Caco-2 (cell line): ENCODE measurements around the gene ITPKC. TPM values are rescaled to one million over a fixed set of nuclear protein-coding genes. Genes with fewer than 3 reads are reported as not detected.
A peak's percentile ranks its signal among the peaks of the same experiment; 100 is the strongest.

ENCODE experiments used
- Bru-seq: library from RNA; stranded (reverse); fragments of 400-500 nt; gene quantifications from one replicate; lab custom pipeline; 2021; lab: Mats Ljungman, UMichigan
- BruChase-seq, 2 experiments: library from RNA; stranded (reverse); fragments of 400-500 nt; gene quantifications; one replicate each; lab custom pipeline; 2021; lab: Mats Ljungman, UMichigan
- BruUV-seq: library from RNA; stranded (reverse); fragments of 400-500 nt; replicated peaks from 2 replicates; lab custom pipeline; 2021; lab: Mats Ljungman, UMichigan
- CTCF ChIA-PET: fragments of 300-600 bp; sonication (Branson Sonifier 250); formaldehyde crosslinking; loops from one replicate; lab custom pipeline; 2022; ENCODE audit warnings: antibody characterized with exemption; lab: Charles Lee
- POLR2A ChIA-PET: fragments of 300-600 bp; sonication (Branson Sonifier 250); formaldehyde crosslinking; loops from one replicate; lab custom pipeline; 2022; ENCODE audit warnings: antibody characterized with exemption; lab: Charles Lee
- DNase-seq, 2 experiments: peaks; one replicate each; pipeline versions ENCODE4 v3.0.0 to v3.0.0-alpha.2; 2020 to 2022
- H3K27me3 ChIP-seq: replicated peaks from 2 replicates; pipeline ENCODE4 v1.6.0; 2011; ENCODE audit warnings: low read length; ENCODE audit not compliant: control insufficient read depth, insufficient read depth
- H3K36me3 ChIP-seq: 2 replicates; pipeline ENCODE4 v1.5.1; 2011; ENCODE audit warnings: low read length; ENCODE audit not compliant: control insufficient read depth, insufficient read depth
- H3K4me1 ChIP-seq: fragments of 250-450 bp; sonication (Bioruptor Pico); 2 replicates; pipeline ENCODE4 v1.5.1; 2020; ENCODE audit warnings: mild to moderate bottlenecking
- H3K4me3 ChIP-seq: 2 replicates; pipeline ENCODE4 v1.5.1; 2011; ENCODE audit warnings: low read depth, mild to moderate bottlenecking, control low read depth, low read length
- H3K9me3 ChIP-seq: fragments of 250-450 bp; sonication (Bioruptor Pico); 2 replicates; pipeline ENCODE4 v1.5.1; 2020; ENCODE audit warnings: mild to moderate bottlenecking, moderate library complexity
- H3K27ac Mint-ChIP-seq: one replicate; pipeline ENCODE4 v1.8.0; 2022; ENCODE audit warnings: mixed read lengths; ENCODE audit not compliant: unreplicated experiment
- H3K27me3 Mint-ChIP-seq: one replicate; pipeline ENCODE4 v1.8.0; 2022; ENCODE audit warnings: mixed read lengths; ENCODE audit not compliant: insufficient read depth, unreplicated experiment
- H3K36me3 Mint-ChIP-seq: one replicate; pipeline ENCODE4 v1.8.0; 2022; ENCODE audit warnings: mild to moderate bottlenecking, mixed read lengths; ENCODE audit not compliant: insufficient read depth, unreplicated experiment
- H3K4me1 Mint-ChIP-seq: one replicate; pipeline ENCODE4 v1.8.0; 2022; ENCODE audit warnings: low read depth, mixed read lengths; ENCODE audit not compliant: unreplicated experiment
- H3K4me3 Mint-ChIP-seq: one replicate; pipeline ENCODE4 v1.8.0; 2022; ENCODE audit warnings: mild to moderate bottlenecking, moderate library complexity, mixed read lengths; ENCODE audit not compliant: unreplicated experiment
- H3K9me3 Mint-ChIP-seq: one replicate; pipeline ENCODE4 v1.8.0; 2022; ENCODE audit warnings: mixed read lengths; ENCODE audit not compliant: unreplicated experiment
- intact Hi-C: fragments of 100-400 bp; cut with micrococcal nuclease; formaldehyde crosslinking; loops from one replicate; pipeline ENCODE4 v1.10.0; 2022; ENCODE audit not compliant: unreplicated experiment
- long read RNA-seq: library from polyadenylated mRNA; stranded (forward); transcript quantifications from one replicate; pipeline ENCODE4 v2.0.0, GENCODE V29; 2022
- total RNA-seq: library from RNA; stranded (reverse); gene quantifications from 2 replicates; pipeline ENCODE4 v1.2.3, GENCODE V29; 2022
- TF ChIP-seq, protein P1 (sequence below), 2 experiments: fragments of 200-600 bp in 1 of 2; IDR thresholded peaks; 1 replicate in 1 of 2; 2 replicates in 1 of 2; pipeline versions ENCODE4 v1.5.1 to v1.8.0; 2011 to 2022; ENCODE audit warnings: antibody characterized with exemption in 1 of 2, control low read depth in 1 of 2, inconsistent platforms in 1 of 2, low read depth in 1 of 2, low read length in 1 of 2, mild to moderate bottlenecking in 1 of 2, moderate library complexity in 1 of 2; ENCODE audit not compliant: insufficient read depth in 1 of 2, severe bottlenecking in 1 of 2, unreplicated experiment in 1 of 2

Gene ITPKC
- total RNA-seq (28.5 and 31.2 TPM in 2 replicates), Bru-seq, nascent RNA (percentile 84 among the genes with signal in this experiment), BruChase-seq, experiment 1, labeled RNA remaining after a 2-hour chase (percentile 75 among the genes with signal in this experiment), BruChase-seq, experiment 2, labeled RNA remaining after a 6-hour chase (percentile 74 among the genes with signal in this experiment)
- long read RNA-seq, transcript ITPKC-201 (7 exons, 3,385 nt) = major isoform, 44 of 56 reads
- long read RNA-seq, partial matches to known transcripts = 4 of 56 reads
- long read RNA-seq, other reads (novel, unspliced or antisense) = 8 of 56 reads

DNA sequence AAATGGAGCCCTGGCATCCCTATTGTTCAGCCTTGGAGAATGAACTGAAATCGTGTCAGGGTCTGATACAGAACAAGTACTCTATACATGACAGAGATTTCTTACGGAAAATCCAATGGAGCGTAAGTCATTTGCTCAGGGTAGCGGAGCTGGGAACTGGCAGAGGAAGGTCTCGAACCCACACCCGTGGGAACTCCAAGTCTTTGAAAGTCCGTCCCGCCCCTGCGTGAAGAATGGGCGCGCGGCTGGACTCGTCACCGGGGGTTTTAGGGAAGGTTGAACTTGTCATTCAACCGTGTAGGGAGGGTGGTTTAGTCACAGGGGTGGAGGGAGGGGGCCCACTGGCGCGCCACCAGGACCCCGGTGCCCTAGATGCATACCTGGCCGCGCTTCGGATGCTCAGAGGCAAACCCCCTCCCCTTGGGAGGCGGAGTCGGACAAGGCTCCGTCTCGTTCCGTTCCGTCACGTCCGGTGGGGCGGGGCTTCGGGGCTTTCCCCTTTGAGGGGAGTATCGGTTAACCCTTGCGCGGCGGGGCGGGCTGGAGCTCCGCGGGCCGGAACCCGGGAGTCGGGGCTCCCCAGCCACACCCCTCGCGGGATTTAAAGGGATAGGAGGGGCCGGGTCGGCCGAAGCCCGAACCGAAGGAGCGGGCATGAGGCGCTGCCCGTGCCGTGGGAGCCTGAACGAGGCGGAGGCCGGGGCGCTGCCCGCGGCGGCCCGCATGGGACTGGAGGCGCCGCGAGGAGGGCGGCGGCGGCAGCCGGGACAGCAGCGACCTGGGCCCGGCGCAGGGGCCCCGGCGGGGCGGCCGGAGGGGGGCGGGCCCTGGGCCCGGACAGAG, at the start of gene ITPKC, which contains the start of gene COQ8B:
Gene ITPKC, plus strand, starts transcription at position 631 of the 843 bp plus-strand sequence. Its CDS starts 24 bp downstream, at position 655.
Gene COQ8B, minus strand, starts transcription at position 405 of the 843 bp plus-strand sequence. CDS start 2,254 bp downstream, outside the sequence.
- no peaks in the 10 kb centered on the region for H3K27me3 Mint-ChIP-seq
- TF ChIP-seq, protein P1, sequence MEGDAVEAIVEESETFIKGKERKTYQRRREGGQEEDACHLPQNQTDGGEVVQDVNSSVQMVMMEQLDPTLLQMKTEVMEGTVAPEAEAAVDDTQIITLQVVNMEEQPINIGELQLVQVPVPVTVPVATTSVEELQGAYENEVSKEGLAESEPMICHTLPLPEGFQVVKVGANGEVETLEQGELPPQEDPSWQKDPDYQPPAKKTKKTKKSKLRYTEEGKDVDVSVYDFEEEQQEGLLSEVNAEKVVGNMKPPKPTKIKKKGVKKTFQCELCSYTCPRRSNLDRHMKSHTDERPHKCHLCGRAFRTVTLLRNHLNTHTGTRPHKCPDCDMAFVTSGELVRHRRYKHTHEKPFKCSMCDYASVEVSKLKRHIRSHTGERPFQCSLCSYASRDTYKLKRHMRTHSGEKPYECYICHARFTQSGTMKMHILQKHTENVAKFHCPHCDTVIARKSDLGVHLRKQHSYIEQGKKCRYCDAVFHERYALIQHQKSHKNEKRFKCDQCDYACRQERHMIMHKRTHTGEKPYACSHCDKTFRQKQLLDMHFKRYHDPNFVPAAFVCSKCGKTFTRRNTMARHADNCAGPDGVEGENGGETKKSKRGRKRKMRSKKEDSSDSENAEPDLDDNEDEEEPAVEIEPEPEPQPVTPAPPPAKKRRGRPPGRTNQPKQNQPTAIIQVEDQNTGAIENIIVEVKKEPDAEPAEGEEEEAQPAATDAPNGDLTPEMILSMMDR (IDR thresholded peaks at IDR 0.05; ENCODE audit: insufficient read depth in 1 of 2, low read depth in 1 of 2, low read length in 1 of 2, severe bottlenecking in 1 of 2, unreplicated experiment in 1 of 2) = no peak
- H3K27me3 ChIP-seq = no peaks in the 10 kb centered on the region
- peaks cover 18% of the 10 kb centered on the region for H3K4me1 Mint-ChIP-seq
- peaks cover 6% of the 10 kb centered on the region; the same call in 1 of the 2 replicates for H3K4me1 ChIP-seq
- H3K27ac Mint-ChIP-seq = peak within 1 kb of the TSS; percentile 93
- H3K4me3 Mint-ChIP-seq = peak within 1 kb of the TSS; percentile 84
- no peaks in the 10 kb centered on the region for H3K9me3 Mint-ChIP-seq
- peak; percentile 100 for DNase-seq
- CTCF ChIA-PET = interaction anchor here (0.5 to 1.4 kb wide), 2 partner anchors 17 to 53 kb away, joined by 3 to 4 read pairs; no protein-coding TSS in a partner anchor
- intact Hi-C loops = loop anchor here (1.0 to 2.0 kb wide), 3 partner anchors 35 to 82 kb away; partner anchors contain the start of genes EGLN2 and SNRPA
- peak within 1 kb of the TSS; percentile 71 for H3K4me3 ChIP-seq
- no peaks in the 10 kb centered on the region for H3K9me3 ChIP-seq
- H3K36me3 ChIP-seq = peaks cover 3% of the 10 kb centered on the region
- H3K36me3 Mint-ChIP-seq = peaks cover 67% of the 10 kb centered on the region
- BruUV-seq = TSS peak; percentile 79
- POLR2A ChIA-PET = interaction anchor here (0.5 to 2.4 kb wide), 20 partner anchors 9 to 509 kb away, joined by 3 to 33 read pairs (median 4); partner anchors contain the start of genes ACTMAP, EGLN2, NUMBL and RAB4B

DNA sequence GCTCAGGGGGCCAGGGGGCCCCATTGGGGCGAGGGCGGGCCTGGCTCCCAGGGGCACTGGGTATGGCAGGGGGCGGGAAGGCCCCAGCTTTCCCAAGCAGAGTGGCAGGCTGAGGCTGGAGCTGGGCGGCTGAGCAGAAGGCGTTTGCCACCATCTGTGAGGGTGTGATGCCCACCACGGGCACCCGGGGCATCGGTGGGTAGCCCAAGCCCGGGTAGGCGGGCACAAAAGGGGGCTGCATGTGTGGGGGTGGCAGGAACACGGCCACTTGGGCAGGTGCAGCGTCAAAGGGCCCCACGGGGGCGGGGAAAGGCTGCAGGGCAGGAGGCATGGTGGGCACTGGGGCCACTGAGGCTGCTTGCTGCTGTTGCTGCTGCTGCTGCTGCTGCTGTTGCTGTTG, 49.3 kb upstream of the ITPKC start:
- intact Hi-C loops = loop anchor here (10.0 kb wide), 1 partner anchor 87 kb away; the partner anchor contains the start of genes ACTMAP and SNRPA
- Histone ChIP-seq H3K4me3 (no peak overlapping the region), H3K36me3 (no peaks in the 10 kb centered on the region), H3K9me3 (no peaks in the 10 kb centered on the region), H3K27me3 (no peaks in the 10 kb centered on the region), H3K4me1 (no peaks in the 10 kb centered on the region)
- BruUV-seq = no TSS peak
- Mint-ChIP-seq H3K4me1 (no peaks in the 10 kb centered on the region), H3K4me3 (no peak overlapping the region), H3K27ac (no peak overlapping the region), H3K9me3 (no peaks in the 10 kb centered on the region), H3K36me3 (peaks cover 5% of the 10 kb centered on the region), H3K27me3 (no peaks in the 10 kb centered on the region)
- no peak for DNase-seq
- CTCF ChIA-PET = no interaction called here
- TF ChIP-seq, protein P1 (IDR thresholded peaks at IDR 0.05; ENCODE audit: insufficient read depth in 1 of 2, low read depth in 1 of 2, low read length in 1 of 2, severe bottlenecking in 1 of 2, unreplicated experiment in 1 of 2) = no peak
- POLR2A ChIA-PET = no interaction called here
